OCI-LY7 (cell line): ENCODE data around the gene GAS6. TPM values are rescaled to one million over a fixed set of nuclear protein-coding genes. Genes with fewer than 3 reads are reported as not detected.
"Not testable (repeated sequence)": the region's sequence is repeated elsewhere in the genome, so short reads cannot be mapped to it uniquely, and the experiment has no call there.

Experiments used
- BruUV-seq: library from RNA; stranded (reverse); fragments of 400-500 nt; replicated peaks from 2 replicates; lab custom pipeline; 2021; lab: Mats Ljungman, UMichigan
- CTCF ChIA-PET: fragments of 300-600 bp; sonication (Branson Sonifier 250); formaldehyde crosslinking; loops from one replicate; lab custom pipeline; 2022; ENCODE audit warnings: antibody characterized with exemption; ENCODE audit not compliant: unreplicated experiment; lab: Charles Lee
- POLR2A ChIA-PET: fragments of 300-600 bp; sonication (Branson Sonifier 250); formaldehyde crosslinking; loops from one replicate; lab custom pipeline; 2022; ENCODE audit warnings: antibody characterized with exemption; lab: Charles Lee
- DNase-seq: peaks from one replicate; pipeline ENCODE4 v3.0.0-alpha.2; 2015; ENCODE audit warnings: low spot score
- H2AFZ ChIP-seq: fragments of 200-600 bp; sonication (generic), shearing (Covaris generic); 2 replicates; pipeline ENCODE4 v1.6.1; 2014; ENCODE audit warnings: mild to moderate bottlenecking, antibody characterized with exemption, low read length, moderate library complexity
- H3K27ac ChIP-seq: fragments of 200-600 bp; sonication (generic); 2 replicates; pipeline ENCODE4 v1.5.1; 2014; ENCODE audit warnings: mixed run types, low read depth, mild to moderate bottlenecking, moderate library complexity, low read length, inconsistent platforms; ENCODE audit not compliant: poor library complexity, severe bottlenecking
- H3K36me3 ChIP-seq: fragments of 200-600 bp; sonication (generic); 2 replicates; pipeline ENCODE4 v1.6.1; 2014; ENCODE audit warnings: mild to moderate bottlenecking, antibody characterized with exemption, low read length, moderate library complexity, mixed read lengths; ENCODE audit not compliant: insufficient read depth
- H3K4me1 ChIP-seq: fragments of 200-600 bp; sonication (generic); 2 replicates; pipeline ENCODE4 v1.5.1; 2014; ENCODE audit warnings: mild to moderate bottlenecking, low read length; ENCODE audit not compliant: insufficient read depth, poor library complexity, severe bottlenecking
- H3K4me2 ChIP-seq: fragments of 200-600 bp; sonication (generic); 2 replicates; pipeline ENCODE4 v1.6.1; 2014; ENCODE audit warnings: mild to moderate bottlenecking, low read length
- H3K4me3 ChIP-seq: fragments of 200-600 bp; sonication (generic); 2 replicates; pipeline ENCODE4 v1.5.1; 2014; ENCODE audit warnings: mild to moderate bottlenecking, low read depth, low read length; ENCODE audit not compliant: poor library complexity, severe bottlenecking
- H3K79me2 ChIP-seq: fragments of 200-600 bp; sonication (generic); 2 replicates; pipeline ENCODE4 v1.6.1; 2016; ENCODE audit warnings: low read depth, mild to moderate bottlenecking, low read length, moderate library complexity, mixed read lengths; ENCODE audit not compliant: insufficient read depth
- H3K9me2 ChIP-seq: fragments of 200-600 bp; sonication (generic); 2 replicates; pipeline ENCODE4 v1.6.1; 2016; ENCODE audit warnings: mild to moderate bottlenecking, low read length, mixed read lengths; ENCODE audit not compliant: insufficient read depth
- H3K9me3 ChIP-seq: fragments of 200-600 bp; sonication (generic); 2 replicates; pipeline ENCODE4 v1.6.1; 2014; ENCODE audit warnings: mild to moderate bottlenecking, mixed run types, low read length, mixed read lengths
- H4K20me1 ChIP-seq: fragments of 200-600 bp; sonication (generic); 2 replicates; pipeline ENCODE4 v1.6.1; 2014; ENCODE audit warnings: mild to moderate bottlenecking, antibody characterized with exemption, low read length, moderate library complexity, mixed read lengths; ENCODE audit not compliant: insufficient read depth
- CTCF ChIP-seq: fragments of 200-600 bp; sonication (generic); conservative IDR thresholded peaks from 2 replicates; pipeline ENCODE4 v1.5.1; 2014; ENCODE audit warnings: mild to moderate bottlenecking, antibody characterized with exemption, low read length, moderate library complexity, mixed read lengths
- EZH2phosphoT487 ChIP-seq: fragments of 200-600 bp; sonication (generic); IDR thresholded peaks from 2 replicates; pipeline ENCODE4 v1.6.1; 2018; ENCODE audit warnings: low read depth, borderline replicate concordance, mild to moderate bottlenecking, mixed run types, antibody characterized with exemption, low read length, moderate library complexity, mixed read lengths
- intact Hi-C: fragments of 100-400 bp; cut with micrococcal nuclease; formaldehyde crosslinking; loops from one replicate; pipeline ENCODE4 v1.10.0; 2022; ENCODE audit not compliant: unreplicated experiment
- total RNA-seq, 2 experiments: library from RNA; depleted of rRNA in 1 of 2; stranded (reverse); fragments of >200 nt in 1 of 2; shearing (Covaris generic) in 1 of 2; gene quantifications; 2 replicates each; pipeline ENCODE4 v1.2.3, GENCODE V29; 2014 to 2022

Gene GAS6
- total RNA-seq, 2 experiments from 2014 or later = not detected

GRCh38 chr13:113792236-113792770 is 71.6 kb downstream of the GAS6 start:
- Histone ChIP-seq H3K4me1 (no peaks in the 10 kb centered on the region), H3K27ac (no peak overlapping the region), H3K79me2 (no peaks in the 10 kb centered on the region), H2AFZ (no peak overlapping the region), H3K36me3 (no peaks in the 10 kb centered on the region), H3K9me3 (no peaks in the 10 kb centered on the region), H3K9me2 (no peaks in the 10 kb centered on the region), H3K4me3 (no peak overlapping the region), H3K4me2 (no peak overlapping the region), H4K20me1 (no peaks in the 10 kb centered on the region)
- POLR2A ChIA-PET = interaction anchor here (0.5 kb wide), 1 partner anchor 32 kb away, joined by 3 read pairs; no protein-coding TSS in a partner anchor
- no peak for TF ChIP-seq EZH2phosphoT487
- no peak for TF ChIP-seq CTCF
- intact Hi-C loops = no loop called here
- CTCF ChIA-PET = interaction anchor here (0.6 kb wide), 1 partner anchor 16 kb away, joined by 3 read pairs; no protein-coding TSS in a partner anchor
- BruUV-seq = no TSS peak
- no peak for DNase-seq

GRCh38 chr13:113791761-113792160 is 72.1 kb downstream of the GAS6 start:
- intact Hi-C loops = no loop called here
- no peak for DNase-seq
- H4K20me1 ChIP-seq = no peaks in the 10 kb centered on the region
- H3K9me3 ChIP-seq = no peaks in the 10 kb centered on the region
- H3K79me2 ChIP-seq = no peaks in the 10 kb centered on the region
- no peak for TF ChIP-seq EZH2phosphoT487
- TF ChIP-seq CTCF = no peak
- no peaks in the 10 kb centered on the region for H3K9me2 ChIP-seq
- BruUV-seq = no TSS peak
- no peaks in the 10 kb centered on the region for H3K36me3 ChIP-seq
- H3K27ac ChIP-seq = no peak overlapping the region
- H3K4me2 ChIP-seq = no peak overlapping the region
- CTCF ChIA-PET = no interaction called here
- H3K4me3 ChIP-seq = no peak overlapping the region
- no peak overlapping the region for H2AFZ ChIP-seq
- H3K4me1 ChIP-seq = no peaks in the 10 kb centered on the region
- POLR2A ChIA-PET = no interaction called here

- H3K79me2 ChIP-seq = no peaks in the 10 kb centered on the region
- BruUV-seq = no TSS peak
Measured at GRCh38 chr13:113791226-113791625, 72.7 kb downstream of the GAS6 start.

GRCh38 chr13:113789931-113790330 is 73.9 kb downstream of the GAS6 start:
- H3K79me2 ChIP-seq, intact Hi-C loops, H3K4me2 ChIP-seq, H3K4me1 ChIP-seq, H3K9me2 ChIP-seq, H3K4me3 ChIP-seq, H3K9me3 ChIP-seq, H2AFZ ChIP-seq, H3K27ac ChIP-seq, CTCF ChIA-PET, H3K36me3 ChIP-seq, BruUV-seq, DNase-seq, H4K20me1 ChIP-seq: not testable (repeated sequence)
- POLR2A ChIA-PET = interaction anchor here (0.6 kb wide), 1 partner anchor 416 kb away, joined by 3 read pairs; no protein-coding TSS in a partner anchor

More at GRCh38 chr13:113791226-113791625, 72.7 kb downstream of the GAS6 start:
- H3K36me3 ChIP-seq = no peaks in the 10 kb centered on the region
- H3K27ac ChIP-seq = no peak overlapping the region
- intact Hi-C loops = no loop called here
- ChIA-PET POLR2A (no interaction called here), CTCF (no interaction called here)
- DNase-seq = no peak
- H3K4me3 ChIP-seq = no peak overlapping the region
- no peaks in the 10 kb centered on the region for H4K20me1 ChIP-seq
- H3K9me3 ChIP-seq = no peaks in the 10 kb centered on the region
- H3K4me2 ChIP-seq = no peak overlapping the region
- no peaks in the 10 kb centered on the region for H3K4me1 ChIP-seq
- no peak overlapping the region for H2AFZ ChIP-seq
- TF ChIP-seq EZH2phosphoT487 (no peak), CTCF (no peak)
- no peaks in the 10 kb centered on the region for H3K9me2 ChIP-seq
